ENCODE results near the gene SORCS2.

The SORCS2 gene

GRCh38 chr4:7285244-7286094, 93.1 kb downstream of the SORCS2 start:
- H2AFZ ChIP-seq (ENCODE audit: low read depth, low read length), result no peak overlapping the region
- H3K4me3 ChIP-seq (ENCODE audit: low read length), result no peak overlapping the region
- peaks cover 5% of the 10 kb centered on the region for H3K27me3 ChIP-seq (ENCODE audit: insufficient read depth, low read length)
- H3K9me3 ChIP-seq (ENCODE audit: low read length), result no peaks in the 10 kb centered on the region
- no peaks in the 10 kb centered on the region for H3K36me3 ChIP-seq (ENCODE audit: insufficient read depth, low read length)
- H3K4me1 ChIP-seq (ENCODE audit: insufficient read depth, low read length), result no peaks in the 10 kb centered on the region

GRCh38 chr4:7286170-7286569, 93.8 kb downstream of the SORCS2 start:
- H3K4me1 ChIP-seq (ENCODE audit: insufficient read depth, low read length), result no peaks in the 10 kb centered on the region
- H3K36me3 ChIP-seq (ENCODE audit: insufficient read depth, low read length), result no peaks in the 10 kb centered on the region
- H2AFZ ChIP-seq (ENCODE audit: low read depth, low read length), result no peak overlapping the region
- H3K4me3 ChIP-seq (ENCODE audit: low read length), result no peak overlapping the region
- no peaks in the 10 kb centered on the region for H3K9me3 ChIP-seq (ENCODE audit: low read length)
- peaks cover 5% of the 10 kb centered on the region for H3K27me3 ChIP-seq (ENCODE audit: insufficient read depth, low read length)

- H3K4me3 ChIP-seq (ENCODE audit: low read length), result no peak overlapping the region
- no peaks in the 10 kb centered on the region for H3K9me3 ChIP-seq (ENCODE audit: low read length)
- peaks cover 6% of the 10 kb centered on the region for H3K27me3 ChIP-seq (ENCODE audit: insufficient read depth, low read length)
- no peak overlapping the region for H2AFZ ChIP-seq (ENCODE audit: low read depth, low read length)
- no peaks in the 10 kb centered on the region for H3K4me1 ChIP-seq (ENCODE audit: insufficient read depth, low read length)
- no peaks in the 10 kb centered on the region for H3K36me3 ChIP-seq (ENCODE audit: insufficient read depth, low read length)
These were observed 94.5 kb downstream of the SORCS2 start for GRCh38 chr4:7286798-7287197.

- H2AFZ ChIP-seq (ENCODE audit: low read depth, low read length), result no peak overlapping the region
- H3K4me3 ChIP-seq (ENCODE audit: low read length), result no peak overlapping the region
- H3K36me3 ChIP-seq (ENCODE audit: insufficient read depth, low read length), result no peaks in the 10 kb centered on the region
- H3K27me3 ChIP-seq (ENCODE audit: insufficient read depth, low read length), result peaks cover 8% of the 10 kb centered on the region
- H3K9me3 ChIP-seq (ENCODE audit: low read length), result no peaks in the 10 kb centered on the region
- H3K4me1 ChIP-seq (ENCODE audit: insufficient read depth, low read length), result no peaks in the 10 kb centered on the region
These were observed 95.1 kb downstream of the SORCS2 start for GRCh38 chr4:7287274-7287917.

GRCh38 chr4:7287918-7288280, 95.6 kb downstream of the SORCS2 start:
- Histone ChIP-seq H2AFZ (ENCODE audit: low read depth, low read length) (no peak overlapping the region), H3K36me3 (ENCODE audit: insufficient read depth, low read length) (no peaks in the 10 kb centered on the region), H3K4me3 (ENCODE audit: low read length) (no peak overlapping the region), H3K27me3 (ENCODE audit: insufficient read depth, low read length) (peaks cover 8% of the 10 kb centered on the region), H3K9me3 (ENCODE audit: low read length) (no peaks in the 10 kb centered on the region), H3K4me1 (ENCODE audit: insufficient read depth, low read length) (no peaks in the 10 kb centered on the region)

- Histone ChIP-seq H2AFZ (ENCODE audit: low read depth, low read length) (no peak overlapping the region), H3K4me3 (ENCODE audit: low read length) (no peak overlapping the region), H3K27me3 (ENCODE audit: insufficient read depth, low read length) (peaks cover 8% of the 10 kb centered on the region)
These were observed 96.6 kb downstream of the SORCS2 start for GRCh38 chr4:7288751-7289523.

GRCh38 chr4:7289589-7289988, 97.3 kb downstream of the SORCS2 start:
- no peak overlapping the region for H3K4me3 ChIP-seq (ENCODE audit: low read length)
- H3K9me3 ChIP-seq (ENCODE audit: low read length), result no peaks in the 10 kb centered on the region
- peaks cover 8% of the 10 kb centered on the region for H3K27me3 ChIP-seq (ENCODE audit: insufficient read depth, low read length)
- no peaks in the 10 kb centered on the region for H3K36me3 ChIP-seq (ENCODE audit: insufficient read depth, low read length)
- no peaks in the 10 kb centered on the region for H3K4me1 ChIP-seq (ENCODE audit: insufficient read depth, low read length)
- H2AFZ ChIP-seq (ENCODE audit: low read depth, low read length), result no peak overlapping the region

More at GRCh38 chr4:7288751-7289523, 96.6 kb downstream of the SORCS2 start:
- Histone ChIP-seq H3K9me3 (ENCODE audit: low read length) (no peaks in the 10 kb centered on the region), H3K36me3 (ENCODE audit: insufficient read depth, low read length) (no peaks in the 10 kb centered on the region), H3K4me1 (ENCODE audit: insufficient read depth, low read length) (no peaks in the 10 kb centered on the region)

- H3K36me3 ChIP-seq (ENCODE audit: insufficient read depth, low read length), result no peaks in the 10 kb centered on the region
- no peak overlapping the region for H2AFZ ChIP-seq (ENCODE audit: low read depth, low read length)
- no peaks in the 10 kb centered on the region for H3K4me1 ChIP-seq (ENCODE audit: insufficient read depth, low read length)
- H3K4me3 ChIP-seq (ENCODE audit: low read length), result no peak overlapping the region
- H3K27me3 ChIP-seq (ENCODE audit: insufficient read depth, low read length), result peaks cover 8% of the 10 kb centered on the region
- no peaks in the 10 kb centered on the region for H3K9me3 ChIP-seq (ENCODE audit: low read length)
These were observed 99.2 kb downstream of the SORCS2 start for GRCh38 chr4:7291372-7292114.

- Histone ChIP-seq H3K4me1 (ENCODE audit: insufficient read depth, low read length) (no peaks in the 10 kb centered on the region), H3K9me3 (ENCODE audit: low read length) (no peaks in the 10 kb centered on the region), H2AFZ (ENCODE audit: low read depth, low read length) (no peak overlapping the region), H3K4me3 (ENCODE audit: low read length) (no peak overlapping the region), H3K27me3 (ENCODE audit: insufficient read depth, low read length) (peaks cover 4% of the 10 kb centered on the region), H3K36me3 (ENCODE audit: insufficient read depth, low read length) (no peaks in the 10 kb centered on the region)
These were observed 101.4 kb downstream of the SORCS2 start for GRCh38 chr4:7293703-7294102.

GRCh38 chr4:7294176-7294756, 101.9 kb downstream of the SORCS2 start:
- no peaks in the 10 kb centered on the region for H3K36me3 ChIP-seq (ENCODE audit: insufficient read depth, low read length)
- H3K4me3 ChIP-seq (ENCODE audit: low read length), result no peak overlapping the region
- no peak overlapping the region for H2AFZ ChIP-seq (ENCODE audit: low read depth, low read length)
- H3K4me1 ChIP-seq (ENCODE audit: insufficient read depth, low read length), result no peaks in the 10 kb centered on the region
- H3K9me3 ChIP-seq (ENCODE audit: low read length), result no peaks in the 10 kb centered on the region
- H3K27me3 ChIP-seq (ENCODE audit: insufficient read depth, low read length), result peaks cover 4% of the 10 kb centered on the region

GRCh38 chr4:7295197-7295910, 103.0 kb downstream of the SORCS2 start:
- H2AFZ ChIP-seq (ENCODE audit: low read depth, low read length), result no peak overlapping the region
- H3K4me1 ChIP-seq (ENCODE audit: insufficient read depth, low read length), result no peaks in the 10 kb centered on the region
- peaks cover 4% of the 10 kb centered on the region for H3K27me3 ChIP-seq (ENCODE audit: insufficient read depth, low read length)
- H3K4me3 ChIP-seq (ENCODE audit: low read length), result no peak overlapping the region
- H3K9me3 ChIP-seq (ENCODE audit: low read length), result no peaks in the 10 kb centered on the region
- H3K36me3 ChIP-seq (ENCODE audit: insufficient read depth, low read length), result no peaks in the 10 kb centered on the region
